HepG2 (cell line): ENCODE measurements around the gene LYZ. TPM values are rescaled to one million over a fixed set of nuclear protein-coding genes. Genes with fewer than 3 reads are reported as not detected.

Experiments used
- CCAR2 ChIP-seq: fragments of 200-400 bp; formaldehyde crosslinking; optimal IDR thresholded peaks from 2 replicates; pipeline ENCODE3; 2018; ENCODE audit warnings: low read depth, mild to moderate bottlenecking, low read length, moderate library complexity
- DPF2 ChIP-seq: sonication (generic); formaldehyde crosslinking; IDR thresholded peaks from 2 replicates; pipeline ENCODE4 v1.4.0; 2020; ENCODE audit warnings: mild to moderate bottlenecking, low read depth, missing genetic modification reagents, borderline replicate concordance
- ELF1 ChIP-seq: sonication (generic); formaldehyde crosslinking; IDR thresholded peaks from 2 replicates; pipeline ENCODE4 v1.4.0; 2020; ENCODE audit warnings: missing genetic modification reagents
- GATA4 ChIP-seq: sonication (generic); IDR thresholded peaks from 2 replicates; pipeline ENCODE4 v1.6.1; 2016; ENCODE audit warnings: antibody characterized with exemption, low read depth, borderline replicate concordance
- GLI4 ChIP-seq: sonication (generic); formaldehyde crosslinking; IDR thresholded peaks from 2 replicates; pipeline ENCODE4 v1.5.1; 2020; ENCODE audit warnings: missing genetic modification reagents, mild to moderate bottlenecking, moderate library complexity, borderline replicate concordance
- HDAC2 ChIP-seq: sonication (generic); formaldehyde crosslinking; IDR thresholded peaks from 2 replicates; pipeline ENCODE4 v1.4.0; 2020; ENCODE audit warnings: missing genetic modification reagents
- REPIN1 ChIP-seq: sonication (generic); formaldehyde crosslinking; IDR thresholded peaks from 2 replicates; pipeline ENCODE4 v1.8.0; 2022; ENCODE audit warnings: missing genetic modification reagents, low read depth, mild to moderate bottlenecking, borderline replicate concordance
- SOX6 ChIP-seq, 2 experiments: fragments of 450-650 bp in 1 of 2; sonication (generic) in 1 of 2; formaldehyde crosslinking in 1 of 2; IDR thresholded peaks; 2 replicates each; pipeline versions ENCODE4 v1.4.0 to v1.6.1; 2017 to 2020; ENCODE audit warnings: antibody characterized with exemption in 1 of 2, mild to moderate bottlenecking in 1 of 2, missing genetic modification reagents in 1 of 2
- SYNCRIP ChIP-seq: fragments of 200-400 bp; formaldehyde crosslinking; IDR thresholded peaks from 2 replicates; pipeline ENCODE4 v1.6.1; 2018; ENCODE audit warnings: mild to moderate bottlenecking, low read depth, low read length; ENCODE audit not compliant: insufficient read depth
- XBP1 ChIP-seq: sonication (generic); formaldehyde crosslinking; IDR thresholded peaks from 2 replicates; pipeline ENCODE4 v1.5.0; 2020; ENCODE audit warnings: missing genetic modification reagents
- YY1 ChIP-seq: IDR thresholded peaks from 2 replicates; pipeline ENCODE4 v1.6.1; 2011; ENCODE audit warnings: low read length, low read depth, moderate library complexity, mild to moderate bottlenecking; ENCODE audit not compliant: insufficient read depth, insufficient replicate concordance
- ZBTB7B ChIP-seq: sonication (generic); formaldehyde crosslinking; IDR thresholded peaks from 2 replicates; pipeline ENCODE4 v1.4.0; 2020; ENCODE audit warnings: missing genetic modification reagents
- ZMYM4 ChIP-seq: sonication (generic); formaldehyde crosslinking; IDR thresholded peaks from 2 replicates; pipeline ENCODE4 v1.8.1; 2023; ENCODE audit warnings: mild to moderate bottlenecking, missing genetic modification reagents
- ZNF101 ChIP-seq: sonication (generic); formaldehyde crosslinking; IDR thresholded peaks from 2 replicates; pipeline ENCODE4 v1.4.0; 2020; ENCODE audit warnings: mild to moderate bottlenecking, low read depth, missing genetic modification reagents, borderline replicate concordance
- ZNF652 ChIP-seq: IDR thresholded peaks from 2 replicates; pipeline ENCODE4 v1.6.1; 2016; ENCODE audit warnings: low read depth, borderline replicate concordance
- ZNF775 ChIP-seq: sonication (generic); formaldehyde crosslinking; IDR thresholded peaks from 2 replicates; pipeline ENCODE4 v1.4.0; 2020; ENCODE audit warnings: missing genetic modification reagents, mild to moderate bottlenecking, moderate library complexity, borderline replicate concordance
- ZNF816 ChIP-seq: sonication (generic); formaldehyde crosslinking; IDR thresholded peaks from 2 replicates; pipeline ENCODE4 v1.8.0; 2022; ENCODE audit warnings: missing genetic modification reagents, mild to moderate bottlenecking, borderline replicate concordance
- polyA plus RNA-seq, 8 experiments: library from polyadenylated mRNA; depleted of rRNA in 3 of 8; stranded (reverse) in 7 of 8; unstranded in 1 of 8; fragments of >200 nt; fragmentation: Illumina TruSeq in 4 of 8; extraction: Trizol in 4 of 8; gene quantifications; 2 replicates each; pipeline versions ENCODE4 v1.2.1 to v1.2.3, GENCODE V29; 2011 to 2016; ENCODE audit warnings: low read depth in 4 of 8, missing spikeins in 1 of 8, mixed read lengths in 1 of 8; ENCODE audit not compliant: insufficient read depth in 1 of 8
- total RNA-seq, 5 experiments: library from RNA; depleted of rRNA; stranded (reverse); fragments of >200 nt; fragmentation: Illumina TruSeq; extraction: Trizol; gene quantifications; 2 replicates each; pipeline ENCODE4 v1.2.3, GENCODE V29; 2016; ENCODE audit warnings: low read depth in 1 of 5
- TF ChIP-seq, protein P1 (sequence below): IDR thresholded peaks from 2 replicates; pipeline ENCODE4 v1.6.1; 2018; ENCODE audit warnings: missing genetic modification reagents
- TF ChIP-seq, protein P2 (sequence below): sonication (generic); formaldehyde crosslinking; conservative IDR thresholded peaks from 2 replicates; pipeline ENCODE4 v1.4.0; 2020; ENCODE audit warnings: missing genetic modification reagents
- TF ChIP-seq, protein P3 (sequence below): IDR thresholded peaks from 2 replicates; pipeline ENCODE4 v1.6.1; 2016; ENCODE audit warnings: low read depth, borderline replicate concordance
- TF ChIP-seq, protein P4 (sequence below): sonication (generic); formaldehyde crosslinking; IDR thresholded peaks from 2 replicates; pipeline ENCODE4 v1.4.0; 2020; ENCODE audit warnings: missing genetic modification reagents

Gene LYZ
- total and polyA plus RNA-seq, 2 of the 13 experiments (the other 11 are each of a cell fraction or from before 2014, with no cell fraction given) = 1,788 to 2,054 TPM

DNA sequence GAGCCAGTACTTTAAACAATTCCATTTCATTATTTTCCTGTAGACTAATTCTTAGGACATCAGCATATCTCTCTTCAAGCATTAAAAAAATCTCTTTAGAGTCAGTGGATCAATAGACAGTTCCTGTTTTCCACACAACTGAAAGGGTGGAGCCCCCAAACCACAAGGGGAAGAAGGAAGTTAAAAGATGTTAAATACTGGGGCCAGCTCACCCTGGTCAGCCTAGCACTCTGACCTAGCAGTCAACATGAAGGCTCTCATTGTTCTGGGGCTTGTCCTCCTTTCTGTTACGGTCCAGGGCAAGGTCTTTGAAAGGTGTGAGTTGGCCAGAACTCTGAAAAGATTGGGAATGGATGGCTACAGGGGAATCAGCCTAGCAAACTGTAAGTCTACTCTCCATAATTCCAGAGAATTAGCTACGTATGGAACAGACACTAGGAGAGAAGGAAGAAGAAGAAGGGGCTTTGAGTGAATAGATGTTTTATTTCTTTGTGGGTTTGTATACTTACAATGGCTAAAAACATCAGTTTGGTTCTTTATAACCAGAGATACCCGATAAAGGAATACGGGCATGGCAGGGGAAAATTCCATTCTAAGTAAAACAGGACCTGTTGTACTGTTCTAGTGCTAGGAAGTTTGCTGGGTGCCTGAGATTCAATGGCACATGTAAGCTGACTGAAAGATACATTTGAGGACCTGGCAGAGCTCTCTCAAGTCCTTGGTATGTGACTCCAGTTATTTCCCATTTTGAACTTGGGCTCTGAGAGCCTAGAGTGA is at the start of gene LYZ (continued):
- TF ChIP-seq HDAC2 (CRISPR knock-in tag) (peak; percentile 89), ZNF816 (CRISPR knock-in tag) (no peak; the same call in 1 of the 2 replicates), XBP1 (CRISPR knock-in tag) (0 out of 2 replicates have a peak, but pooled peaks have one; percentile 33), ZMYM4 (CRISPR knock-in tag) (peak; percentile 80), GATA4 (peak; percentile 93), YY1 (peak; percentile 73), ZBTB7B (peak; percentile 80; the same call in 1 of the 2 replicates), REPIN1 (CRISPR knock-in tag) (no peak; the same call in 1 of the 2 replicates), ZNF652 (CRISPR knock-in tag) (peak; percentile 71), ZNF101 (CRISPR knock-in tag) (no peak), GLI4 (CRISPR knock-in tag) (no peak), ELF1 (CRISPR knock-in tag) (peak; percentile 65), CCAR2 (no peak), DPF2 (CRISPR knock-in tag) (peak; percentile 70; the same call in 1 of the 2 replicates), ZNF775 (CRISPR knock-in tag) (peak; percentile 77; the same call in 1 of the 2 replicates), SYNCRIP (no peak), SOX6 (IDR thresholded peaks at IDR 0.05) (no peak), SOX6 (CRISPR knock-in tag; IDR thresholded peaks at IDR 0.05) (peak; percentile 97)
- TF ChIP-seq, protein P1, sequence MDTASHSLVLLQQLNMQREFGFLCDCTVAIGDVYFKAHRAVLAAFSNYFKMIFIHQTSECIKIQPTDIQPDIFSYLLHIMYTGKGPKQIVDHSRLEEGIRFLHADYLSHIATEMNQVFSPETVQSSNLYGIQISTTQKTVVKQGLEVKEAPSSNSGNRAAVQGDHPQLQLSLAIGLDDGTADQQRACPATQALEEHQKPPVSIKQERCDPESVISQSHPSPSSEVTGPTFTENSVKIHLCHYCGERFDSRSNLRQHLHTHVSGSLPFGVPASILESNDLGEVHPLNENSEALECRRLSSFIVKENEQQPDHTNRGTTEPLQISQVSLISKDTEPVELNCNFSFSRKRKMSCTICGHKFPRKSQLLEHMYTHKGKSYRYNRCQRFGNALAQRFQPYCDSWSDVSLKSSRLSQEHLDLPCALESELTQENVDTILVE (CRISPR knock-in tag) = no peak
- TF ChIP-seq, protein P2, sequence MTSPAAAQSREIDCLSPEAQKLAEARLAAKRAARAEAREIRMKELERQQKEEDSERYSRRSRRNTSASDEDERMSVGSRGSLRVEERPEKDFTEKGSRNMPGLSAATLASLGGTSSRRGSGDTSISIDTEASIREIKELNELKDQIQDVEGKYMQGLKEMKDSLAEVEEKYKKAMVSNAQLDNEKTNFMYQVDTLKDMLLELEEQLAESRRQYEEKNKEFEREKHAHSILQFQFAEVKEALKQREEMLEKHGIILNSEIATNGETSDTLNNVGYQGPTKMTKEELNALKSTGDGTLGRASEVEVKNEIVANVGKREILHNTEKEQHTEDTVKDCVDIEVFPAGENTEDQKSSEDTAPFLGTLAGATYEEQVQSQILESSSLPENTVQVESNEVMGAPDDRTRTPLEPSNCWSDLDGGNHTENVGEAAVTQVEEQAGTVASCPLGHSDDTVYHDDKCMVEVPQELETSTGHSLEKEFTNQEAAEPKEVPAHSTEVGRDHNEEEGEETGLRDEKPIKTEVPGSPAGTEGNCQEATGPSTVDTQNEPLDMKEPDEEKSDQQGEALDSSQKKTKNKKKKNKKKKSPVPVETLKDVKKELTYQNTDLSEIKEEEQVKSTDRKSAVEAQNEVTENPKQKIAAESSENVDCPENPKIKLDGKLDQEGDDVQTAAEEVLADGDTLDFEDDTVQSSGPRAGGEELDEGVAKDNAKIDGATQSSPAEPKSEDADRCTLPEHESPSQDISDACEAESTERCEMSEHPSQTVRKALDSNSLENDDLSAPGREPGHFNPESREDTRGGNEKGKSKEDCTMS = no peak
- TF ChIP-seq, protein P3, sequence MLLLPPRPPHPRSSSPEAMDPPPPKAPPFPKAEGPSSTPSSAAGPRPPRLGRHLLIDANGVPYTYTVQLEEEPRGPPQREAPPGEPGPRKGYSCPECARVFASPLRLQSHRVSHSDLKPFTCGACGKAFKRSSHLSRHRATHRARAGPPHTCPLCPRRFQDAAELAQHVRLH = 0 out of 2 replicates have a peak, but pooled peaks have one; percentile 57
- TF ChIP-seq, protein P4, sequence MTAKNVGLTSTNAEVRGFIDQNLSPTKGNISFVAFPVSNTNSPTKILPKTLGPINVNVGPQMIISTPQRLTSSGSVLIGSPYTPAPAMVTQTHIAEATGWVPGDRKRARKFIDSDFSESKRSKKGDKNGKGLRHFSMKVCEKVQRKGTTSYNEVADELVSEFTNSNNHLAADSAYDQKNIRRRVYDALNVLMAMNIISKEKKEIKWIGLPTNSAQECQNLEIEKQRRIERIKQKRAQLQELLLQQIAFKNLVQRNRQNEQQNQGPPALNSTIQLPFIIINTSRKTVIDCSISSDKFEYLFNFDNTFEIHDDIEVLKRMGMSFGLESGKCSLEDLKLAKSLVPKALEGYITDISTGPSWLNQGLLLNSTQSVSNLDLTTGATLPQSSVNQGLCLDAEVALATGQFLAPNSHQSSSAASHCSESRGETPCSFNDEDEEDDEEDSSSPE (CRISPR knock-in tag) = peak; percentile 50; the same call in 1 of the 2 replicates
